DND-41 (cell line): Measurements from ENCODE around the gene SERPINH1.

Experiments used
- ATAC-seq: fragments of 200-7000 bp; cut with Tn5 transposase; 3 replicates; pipeline ENCODE4 v1.9.1; 2021; ENCODE audit warnings: low read depth; ENCODE audit not compliant: insufficient read depth
- DNase-seq: peaks from one replicate; pipeline ENCODE4 v3.0.0-alpha.2; 2020
- H2AFZ ChIP-seq: 2 replicates; pipeline ENCODE4 v1.6.0; 2012; ENCODE audit warnings: low read depth, low read length
- H3K27ac ChIP-seq: 2 replicates; pipeline ENCODE4 v1.5.1; 2012; ENCODE audit warnings: low read length, inconsistent platforms
- H3K27me3 ChIP-seq: fragments of 200-600 bp; sonication (generic); 2 replicates; pipeline ENCODE4 v1.6.0; 2012; ENCODE audit warnings: low read length, mild to moderate bottlenecking, inconsistent platforms; ENCODE audit not compliant: insufficient read depth, poor library complexity
- H3K36me3 ChIP-seq: 2 replicates; pipeline ENCODE4 v1.5.1; 2012; ENCODE audit warnings: low read length, inconsistent platforms; ENCODE audit not compliant: insufficient read depth
- H3K4me1 ChIP-seq: 2 replicates; pipeline ENCODE4 v1.5.1; 2012; ENCODE audit warnings: mild to moderate bottlenecking, low read length; ENCODE audit not compliant: insufficient read depth
- H3K4me2 ChIP-seq: 2 replicates; pipeline ENCODE4 v1.6.0; 2012; ENCODE audit warnings: mild to moderate bottlenecking, moderate library complexity, low read length, inconsistent platforms; ENCODE audit not compliant: insufficient read depth
- H3K4me3 ChIP-seq, 2 experiments: fragments of 200-600 bp in 1 of 2; shearing (Covaris generic) in 1 of 2; 2 replicates each; pipeline ENCODE4 v1.5.1; 2012 to 2016; ENCODE audit warnings: inconsistent platforms in 2 of 2, low read length in 2 of 2, mild to moderate bottlenecking in 2 of 2, low read depth in 1 of 2, moderate library complexity in 1 of 2
- H3K79me2 ChIP-seq: 2 replicates; pipeline ENCODE4 v1.6.0; 2012; ENCODE audit warnings: low read length, inconsistent platforms; ENCODE audit not compliant: insufficient read depth
- H3K9ac ChIP-seq: 2 replicates; pipeline ENCODE4 v1.6.0; 2012; ENCODE audit warnings: low read depth, mild to moderate bottlenecking, inconsistent platforms, low read length, moderate library complexity
- H3K9me3 ChIP-seq: 2 replicates; pipeline ENCODE4 v1.5.1; 2012; ENCODE audit warnings: low read length, moderate library complexity, mild to moderate bottlenecking, inconsistent platforms; ENCODE audit not compliant: insufficient read depth, severe bottlenecking
- H4K20me1 ChIP-seq: 2 replicates; pipeline ENCODE4 v1.6.0; 2012; ENCODE audit warnings: low read length; ENCODE audit not compliant: insufficient read depth
- EZH2 ChIP-seq: IDR thresholded peaks from 3 replicates; pipeline ENCODE4 v1.6.1; 2012; ENCODE audit warnings: borderline replicate concordance, low read depth, mild to moderate bottlenecking, moderate library complexity, low read length, inconsistent platforms; ENCODE audit not compliant: severe bottlenecking
- TF ChIP-seq, protein P1 (sequence below): IDR thresholded peaks from 2 replicates; pipeline ENCODE4 v1.5.1; 2012; ENCODE audit warnings: borderline replicate concordance, low read length, moderate library complexity, mild to moderate bottlenecking; ENCODE audit not compliant: poor library complexity, severe bottlenecking; ENCODE audit errors: extremely low read depth

Gene SERPINH1

DNA sequence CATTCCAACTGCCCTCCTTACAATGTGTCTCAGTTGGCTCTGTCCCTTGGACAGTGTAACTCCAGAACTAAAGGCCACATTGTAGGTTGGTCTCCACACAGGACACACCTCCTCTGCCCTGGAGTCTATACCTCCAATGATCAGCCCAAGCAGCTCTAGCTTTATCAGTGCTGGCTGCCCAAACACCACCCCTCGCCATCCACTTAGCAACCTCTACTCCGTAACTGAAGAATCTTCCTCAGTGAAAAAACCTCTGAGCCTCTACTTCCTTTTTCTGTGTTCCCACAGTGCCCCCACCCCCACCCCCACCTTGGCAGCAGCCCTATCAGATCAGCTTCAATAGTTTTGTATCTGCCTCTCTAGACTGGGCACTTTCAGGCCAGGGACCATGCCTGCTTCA is 33.4 kb downstream of the SERPINH1 start:
- H3K36me3 ChIP-seq, result no peaks in the 10 kb centered on the region
- H3K4me3 ChIP-seq, result no peak overlapping the region
- no peaks in the 10 kb centered on the region for H3K4me1 ChIP-seq
- H3K79me2 ChIP-seq, result no peaks in the 10 kb centered on the region
- H3K4me2 ChIP-seq, result no peak overlapping the region
- H3K9ac ChIP-seq, result no peak overlapping the region
- no peaks in the 10 kb centered on the region for H3K9me3 ChIP-seq
- no peak overlapping the region for H3K27ac ChIP-seq
- TF ChIP-seq, protein P1, sequence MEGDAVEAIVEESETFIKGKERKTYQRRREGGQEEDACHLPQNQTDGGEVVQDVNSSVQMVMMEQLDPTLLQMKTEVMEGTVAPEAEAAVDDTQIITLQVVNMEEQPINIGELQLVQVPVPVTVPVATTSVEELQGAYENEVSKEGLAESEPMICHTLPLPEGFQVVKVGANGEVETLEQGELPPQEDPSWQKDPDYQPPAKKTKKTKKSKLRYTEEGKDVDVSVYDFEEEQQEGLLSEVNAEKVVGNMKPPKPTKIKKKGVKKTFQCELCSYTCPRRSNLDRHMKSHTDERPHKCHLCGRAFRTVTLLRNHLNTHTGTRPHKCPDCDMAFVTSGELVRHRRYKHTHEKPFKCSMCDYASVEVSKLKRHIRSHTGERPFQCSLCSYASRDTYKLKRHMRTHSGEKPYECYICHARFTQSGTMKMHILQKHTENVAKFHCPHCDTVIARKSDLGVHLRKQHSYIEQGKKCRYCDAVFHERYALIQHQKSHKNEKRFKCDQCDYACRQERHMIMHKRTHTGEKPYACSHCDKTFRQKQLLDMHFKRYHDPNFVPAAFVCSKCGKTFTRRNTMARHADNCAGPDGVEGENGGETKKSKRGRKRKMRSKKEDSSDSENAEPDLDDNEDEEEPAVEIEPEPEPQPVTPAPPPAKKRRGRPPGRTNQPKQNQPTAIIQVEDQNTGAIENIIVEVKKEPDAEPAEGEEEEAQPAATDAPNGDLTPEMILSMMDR, result no peak
- TF ChIP-seq EZH2, result no peak
- no peak overlapping the region for H2AFZ ChIP-seq
- no peaks in the 10 kb centered on the region for H4K20me1 ChIP-seq
- DNase-seq (no peak), ATAC-seq (no peak)
- H3K27me3 ChIP-seq, result peaks cover 4% of the 10 kb centered on the region

DNA sequence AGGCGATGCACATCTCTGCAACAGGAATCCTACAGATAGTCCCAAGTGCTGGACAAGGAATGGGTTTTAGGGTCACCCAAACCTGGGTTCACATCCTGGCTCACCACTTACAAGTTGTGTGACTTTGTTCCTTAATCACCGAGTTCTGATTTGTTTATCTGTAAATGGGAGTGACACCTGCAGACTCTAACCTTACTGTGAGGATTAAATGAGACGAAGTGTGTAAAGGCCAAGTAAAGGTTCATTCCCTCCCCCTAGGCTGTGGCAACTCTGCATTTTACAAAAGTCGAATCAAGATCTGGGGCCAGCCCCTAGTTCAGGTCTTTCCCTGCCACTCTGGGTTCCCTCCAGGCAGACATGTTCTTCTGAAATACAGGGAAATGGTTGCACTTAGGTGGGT is 34.9 kb downstream of the SERPINH1 start:
- Histone ChIP-seq H3K4me2 (no peak overlapping the region), H3K27me3 (peaks cover 9% of the 10 kb centered on the region), H2AFZ (no peak overlapping the region), H3K27ac (no peak overlapping the region), H3K36me3 (no peaks in the 10 kb centered on the region), H3K4me3 (no peak overlapping the region), H4K20me1 (no peaks in the 10 kb centered on the region), H3K9ac (no peak overlapping the region), H3K9me3 (no peaks in the 10 kb centered on the region), H3K4me1 (no peaks in the 10 kb centered on the region), H3K79me2 (no peaks in the 10 kb centered on the region)
- no peak for TF ChIP-seq EZH2
- TF ChIP-seq, protein P1, result no peak
- no peak for ATAC-seq
- no peak for DNase-seq

DNA sequence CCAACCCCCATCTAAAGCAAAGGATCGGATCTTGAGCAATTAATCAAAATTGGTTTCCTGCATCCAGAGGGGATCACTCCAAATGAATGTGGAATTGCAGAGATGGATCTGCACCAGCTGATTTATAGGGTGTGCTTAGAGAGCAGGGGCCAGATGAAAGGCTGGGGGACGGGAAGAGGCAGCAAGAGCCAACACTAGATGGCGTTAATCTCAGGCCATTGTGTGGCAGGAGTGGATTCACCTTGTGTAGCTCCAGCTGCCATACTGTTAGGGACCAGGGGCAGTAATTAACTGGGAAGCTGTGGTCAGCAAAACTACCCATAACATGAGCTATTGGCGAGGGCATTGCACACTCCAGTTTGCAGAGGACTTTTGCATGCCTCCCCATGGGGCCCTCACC is 35.6 kb downstream of the SERPINH1 start:
- TF ChIP-seq, protein P1, result peak; percentile 67
- TF ChIP-seq EZH2, result no peak
- H3K9ac ChIP-seq, result no peak overlapping the region
- H3K4me1 ChIP-seq, result no peaks in the 10 kb centered on the region
- no peak overlapping the region for H3K27ac ChIP-seq
- ATAC-seq, result peak; percentile 64; the same call in 2 of the 3 replicates
- H4K20me1 ChIP-seq, result no peaks in the 10 kb centered on the region
- H2AFZ ChIP-seq, result no peak overlapping the region
- H3K9me3 ChIP-seq, result no peaks in the 10 kb centered on the region
- H3K79me2 ChIP-seq, result no peaks in the 10 kb centered on the region
- peaks cover 10% of the 10 kb centered on the region for H3K27me3 ChIP-seq
- DNase-seq, result no peak
- H3K4me2 ChIP-seq, result no peak overlapping the region
- no peak overlapping the region for H3K4me3 ChIP-seq
- H3K36me3 ChIP-seq, result no peaks in the 10 kb centered on the region

DNA sequence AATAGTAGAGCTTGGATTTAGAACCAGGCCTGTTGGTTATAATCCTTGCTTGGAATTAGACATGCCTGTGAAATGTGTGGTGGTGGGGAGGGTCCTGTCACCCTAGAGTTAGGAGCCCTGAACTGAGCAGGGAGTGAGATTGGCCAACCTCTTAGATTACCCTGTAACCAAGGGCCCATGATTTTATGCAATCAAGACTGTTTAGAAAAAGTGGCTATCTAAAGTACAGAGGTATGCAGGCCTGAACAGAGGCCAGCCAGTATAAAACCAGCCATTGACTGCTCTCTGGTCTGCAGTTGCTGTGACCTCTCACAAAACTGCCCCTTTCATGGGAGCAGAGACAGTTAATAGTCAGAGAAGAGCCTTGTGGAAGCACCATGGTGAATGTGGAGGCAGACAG is 36.2 kb downstream of the SERPINH1 start:
- Histone ChIP-seq H3K36me3 (no peaks in the 10 kb centered on the region), H3K27me3 (peaks cover 11% of the 10 kb centered on the region), H3K4me2 (no peak overlapping the region), H3K9ac (no peak overlapping the region), H4K20me1 (no peaks in the 10 kb centered on the region), H2AFZ (no peak overlapping the region), H3K4me1 (no peaks in the 10 kb centered on the region), H3K79me2 (no peaks in the 10 kb centered on the region), H3K27ac (no peak overlapping the region), H3K9me3 (no peaks in the 10 kb centered on the region), H3K4me3 (no peak overlapping the region)
- ATAC-seq, result no peak
- DNase-seq, result no peak
- TF ChIP-seq, protein P1, result no peak
- no peak for TF ChIP-seq EZH2
